CD4-positive, alpha-beta T cell treated with Interferon gamma for 1 hour (primary cell): ENCODE measurements around the gene ZNF653.

ENCODE experiments used
- DNase-seq: peaks from one replicate; pipeline ENCODE4 v3.0.0-alpha.2; 2020

Gene ZNF653

GRCh38 chr19:11505504-11506100, at the start of gene ZNF653:
Gene ZNF653, minus strand, starts transcription at chr19:11505839. Its CDS starts 53 bp downstream, at chr19:11505786.
- peak; percentile 94 for DNase-seq

- DNase-seq, result no peak
These were observed 49.6 kb upstream of the ZNF653 start for GRCh38 chr19:11555246-11555645.

GRCh38 chr19:11554160-11554559, 48.5 kb upstream of the ZNF653 start:
- DNase-seq, result no peak

GRCh38 chr19:11552666-11553372, 47.2 kb upstream of the ZNF653 start:
- no peak for DNase-seq

- DNase-seq, result no peak
These were observed 46.1 kb upstream of the ZNF653 start for GRCh38 chr19:11551603-11552235.

GRCh38 chr19:11550265-11550664, 44.6 kb upstream of the ZNF653 start:
- DNase-seq, result no peak

GRCh38 chr19:11549386-11549953, 43.8 kb upstream of the ZNF653 start:
- DNase-seq, result no peak

- DNase-seq, result no peak
These were observed 42.5 kb upstream of the ZNF653 start for GRCh38 chr19:11547929-11548700.

GRCh38 chr19:11541238-11541637, 35.6 kb upstream of the ZNF653 start:
- DNase-seq, result no peak

- no peak for DNase-seq
These were observed 35.0 kb upstream of the ZNF653 start for GRCh38 chr19:11540645-11541044.

- DNase-seq, result no peak
These were observed 34.1 kb upstream of the ZNF653 start for GRCh38 chr19:11539495-11540365.

GRCh38 chr19:11538232-11539036, 32.8 kb upstream of the ZNF653 start, which contains the start of gene CNN1:
Gene CNN1, plus strand, starts transcription at chr19:11538851. Its CDS starts 77 bp downstream, at chr19:11538928.
- no peak for DNase-seq

GRCh38 chr19:11535792-11536595, 30.4 kb upstream of the ZNF653 start:
- peak; percentile 84 for DNase-seq

GRCh38 chr19:11534948-11535347, 29.3 kb upstream of the ZNF653 start:
- DNase-seq, result no peak

- no peak for DNase-seq
These were observed 28.9 kb upstream of the ZNF653 start for GRCh38 chr19:11534538-11534937.

- peak; percentile 46 for DNase-seq
These were observed 24.8 kb upstream of the ZNF653 start for GRCh38 chr19:11530432-11530831.

GRCh38 chr19:11528551-11529341, 23.1 kb upstream of the ZNF653 start, which contains the start of gene ECSIT:
Gene ECSIT, minus strand, starts transcription at chr19:11529134. Its CDS starts 9,964 bp downstream, at chr19:11519170.
- DNase-seq, result peak; percentile 94

- no peak for DNase-seq
These were observed 13.5 kb upstream of the ZNF653 start for GRCh38 chr19:11519138-11519537.

GRCh38 chr19:11513946-11514345, 8.3 kb upstream of the ZNF653 start:
- DNase-seq, result no peak
